GM12801 (cell line): ENCODE measurements around the gene GPR85.

Experiments
- TF ChIP-seq, protein P1 (sequence below): IDR thresholded peaks from one replicate; pipeline ENCODE4 v1.5.1; 2011; ENCODE audit warnings: control low read depth; ENCODE audit not compliant: insufficient read length; ENCODE audit errors: extremely low read depth

The GPR85 gene

DNA sequence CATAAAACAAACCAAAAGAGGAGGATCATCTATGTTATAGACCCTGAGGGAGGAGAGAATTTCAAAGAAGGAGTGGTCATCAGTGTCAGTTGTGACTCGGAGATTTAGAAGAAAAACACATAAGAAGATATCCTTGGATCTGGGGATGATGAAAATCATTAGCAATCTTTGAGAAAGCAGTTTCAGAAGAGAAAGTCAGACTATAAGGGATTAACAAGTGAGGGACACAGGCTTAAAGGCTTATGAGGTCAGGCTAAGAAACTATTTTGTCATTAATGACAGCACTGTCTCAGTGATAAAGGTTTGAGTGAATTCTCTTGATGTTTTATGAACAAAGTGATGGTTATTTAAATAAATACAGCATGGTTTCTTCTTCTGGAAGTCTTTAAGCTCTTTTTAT, 6.1 kb upstream of the GPR85 start:
- TF ChIP-seq, protein P1, sequence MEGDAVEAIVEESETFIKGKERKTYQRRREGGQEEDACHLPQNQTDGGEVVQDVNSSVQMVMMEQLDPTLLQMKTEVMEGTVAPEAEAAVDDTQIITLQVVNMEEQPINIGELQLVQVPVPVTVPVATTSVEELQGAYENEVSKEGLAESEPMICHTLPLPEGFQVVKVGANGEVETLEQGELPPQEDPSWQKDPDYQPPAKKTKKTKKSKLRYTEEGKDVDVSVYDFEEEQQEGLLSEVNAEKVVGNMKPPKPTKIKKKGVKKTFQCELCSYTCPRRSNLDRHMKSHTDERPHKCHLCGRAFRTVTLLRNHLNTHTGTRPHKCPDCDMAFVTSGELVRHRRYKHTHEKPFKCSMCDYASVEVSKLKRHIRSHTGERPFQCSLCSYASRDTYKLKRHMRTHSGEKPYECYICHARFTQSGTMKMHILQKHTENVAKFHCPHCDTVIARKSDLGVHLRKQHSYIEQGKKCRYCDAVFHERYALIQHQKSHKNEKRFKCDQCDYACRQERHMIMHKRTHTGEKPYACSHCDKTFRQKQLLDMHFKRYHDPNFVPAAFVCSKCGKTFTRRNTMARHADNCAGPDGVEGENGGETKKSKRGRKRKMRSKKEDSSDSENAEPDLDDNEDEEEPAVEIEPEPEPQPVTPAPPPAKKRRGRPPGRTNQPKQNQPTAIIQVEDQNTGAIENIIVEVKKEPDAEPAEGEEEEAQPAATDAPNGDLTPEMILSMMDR: no peak

DNA sequence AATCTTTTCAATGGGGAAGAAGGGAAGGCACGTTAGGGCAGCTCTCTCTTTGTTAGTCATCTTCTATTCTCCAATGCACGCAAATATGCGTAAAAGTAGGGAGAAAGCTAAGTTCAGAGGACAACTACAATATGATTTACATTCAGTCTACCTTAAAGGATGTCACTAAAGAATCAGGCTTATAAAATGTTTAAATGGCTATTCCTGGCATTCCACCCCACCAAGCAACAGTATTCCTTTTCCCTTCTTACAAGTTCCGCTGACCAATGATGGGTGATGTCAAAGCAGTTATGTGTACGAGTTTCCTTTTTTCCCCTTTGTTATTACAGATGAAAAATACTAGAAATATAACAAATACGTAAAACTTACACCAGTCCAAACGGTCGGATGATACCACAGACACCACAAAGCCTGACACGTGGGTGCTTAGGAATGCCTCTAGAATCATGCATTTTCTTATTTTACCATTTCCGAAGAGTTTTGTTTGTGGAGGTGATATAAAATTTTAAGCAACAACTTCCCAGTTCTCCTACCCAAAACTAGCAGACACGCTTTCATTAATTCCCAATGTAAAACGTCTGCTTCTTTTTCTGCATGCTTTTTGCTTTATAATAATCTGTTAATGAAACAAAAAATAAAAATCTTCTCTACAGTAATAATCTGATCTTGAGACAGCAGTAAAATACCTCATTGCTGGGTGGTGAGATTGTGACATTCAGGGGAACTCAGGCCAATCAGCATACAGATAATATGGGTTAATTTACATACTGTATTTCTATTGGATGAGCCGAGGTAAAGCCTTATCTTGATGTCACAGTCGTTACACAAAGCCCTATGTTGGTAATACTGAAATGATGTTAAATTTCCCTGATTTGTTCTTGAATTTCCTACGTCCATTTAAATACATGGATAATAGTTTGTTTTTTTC, 708 bp upstream of the GPR85 start:
- TF ChIP-seq, protein P1: no peak

DNA sequence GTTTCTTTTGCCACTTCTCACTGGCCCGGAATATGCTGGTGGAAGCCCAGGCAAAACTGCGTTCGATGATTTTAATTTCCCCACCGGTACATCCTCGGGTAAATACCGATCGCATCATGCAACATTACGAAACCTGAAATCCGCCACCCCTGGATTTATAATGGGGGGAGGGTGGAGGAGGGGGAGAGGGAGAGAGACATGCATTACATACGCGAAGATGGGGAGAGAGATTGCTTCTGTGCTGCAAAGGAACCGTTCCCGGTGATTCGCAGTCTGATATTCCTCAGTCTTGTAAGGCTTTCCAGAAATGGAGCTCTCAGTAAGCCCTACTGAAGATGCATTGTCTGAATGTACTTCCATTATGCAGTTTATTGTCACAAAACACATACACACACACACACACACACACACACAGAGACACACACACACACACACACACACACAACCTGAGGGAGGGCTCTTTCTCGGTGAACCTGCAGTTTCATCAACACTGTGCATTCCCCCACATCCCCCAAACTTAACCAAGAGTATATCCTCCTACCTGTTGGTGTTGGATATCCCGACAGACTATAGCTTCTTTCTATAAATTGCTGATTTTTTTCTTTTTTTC, 741 bp downstream of the GPR85 start:
- TF ChIP-seq, protein P1: no peak

DNA sequence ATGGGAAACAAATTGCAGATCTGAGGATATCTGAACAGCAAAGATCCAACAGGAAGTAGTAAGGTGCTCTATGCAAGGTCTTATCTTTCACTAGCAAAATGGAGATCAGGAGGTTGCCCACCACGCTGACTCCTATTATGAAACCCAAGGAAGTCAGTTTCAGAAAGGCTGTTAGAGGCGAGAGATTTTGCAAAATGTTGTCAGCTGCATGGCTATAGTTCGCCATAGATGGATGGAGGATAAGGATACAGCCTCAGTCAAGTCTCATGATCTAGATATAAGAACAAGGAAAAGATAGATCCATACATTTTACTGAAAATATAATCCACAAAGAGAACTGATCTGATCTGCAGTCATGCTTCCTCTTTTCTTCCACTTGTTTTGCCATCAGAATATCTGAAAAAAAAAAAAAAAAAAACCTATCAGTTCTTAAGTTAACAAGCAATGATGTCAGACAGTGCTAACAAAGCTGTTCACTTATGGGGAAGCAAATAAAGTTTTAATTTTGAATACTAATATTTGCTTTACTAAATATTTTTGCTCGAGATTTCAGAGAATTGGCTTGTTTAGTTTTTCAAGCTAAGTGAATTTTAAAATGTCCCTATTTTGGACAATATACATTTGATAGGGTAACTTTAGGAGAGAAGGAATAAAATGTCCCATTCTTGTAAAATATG, 2.0 kb downstream of the GPR85 start:
- TF ChIP-seq, protein P1: no peak

DNA sequence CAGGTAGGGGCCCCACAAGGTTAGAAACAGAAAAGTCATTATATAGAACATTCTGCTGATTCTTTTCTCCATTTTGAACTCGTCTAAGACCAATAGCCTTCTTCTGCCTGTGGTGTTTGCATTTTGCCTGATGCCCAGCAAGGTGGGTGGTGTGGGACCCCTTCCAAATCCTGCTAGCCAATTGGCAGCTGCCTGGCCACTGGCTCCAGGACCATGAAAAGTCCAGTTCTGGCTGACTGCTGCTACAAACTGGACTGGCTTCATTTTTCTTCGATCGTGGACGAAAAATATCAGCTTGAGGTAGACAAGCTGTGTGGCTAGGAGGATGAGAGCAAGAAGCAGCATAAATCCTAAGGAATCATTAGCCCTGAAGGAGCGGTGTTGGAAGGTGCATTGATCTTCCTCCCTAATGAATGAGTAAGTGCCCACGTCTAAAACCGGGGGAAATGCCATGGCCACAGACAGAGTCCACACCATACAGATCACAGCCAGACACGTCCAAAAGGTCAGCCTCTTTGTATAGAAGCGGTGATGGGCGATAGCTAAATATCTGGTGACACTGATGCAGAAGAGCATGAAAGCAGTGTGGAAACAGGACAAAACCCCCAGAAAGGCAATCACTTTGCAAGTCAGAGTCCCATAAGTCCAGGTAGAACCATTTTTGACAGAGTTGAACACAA, 2.7 kb downstream of the GPR85 start:
- TF ChIP-seq, protein P1: no peak

DNA sequence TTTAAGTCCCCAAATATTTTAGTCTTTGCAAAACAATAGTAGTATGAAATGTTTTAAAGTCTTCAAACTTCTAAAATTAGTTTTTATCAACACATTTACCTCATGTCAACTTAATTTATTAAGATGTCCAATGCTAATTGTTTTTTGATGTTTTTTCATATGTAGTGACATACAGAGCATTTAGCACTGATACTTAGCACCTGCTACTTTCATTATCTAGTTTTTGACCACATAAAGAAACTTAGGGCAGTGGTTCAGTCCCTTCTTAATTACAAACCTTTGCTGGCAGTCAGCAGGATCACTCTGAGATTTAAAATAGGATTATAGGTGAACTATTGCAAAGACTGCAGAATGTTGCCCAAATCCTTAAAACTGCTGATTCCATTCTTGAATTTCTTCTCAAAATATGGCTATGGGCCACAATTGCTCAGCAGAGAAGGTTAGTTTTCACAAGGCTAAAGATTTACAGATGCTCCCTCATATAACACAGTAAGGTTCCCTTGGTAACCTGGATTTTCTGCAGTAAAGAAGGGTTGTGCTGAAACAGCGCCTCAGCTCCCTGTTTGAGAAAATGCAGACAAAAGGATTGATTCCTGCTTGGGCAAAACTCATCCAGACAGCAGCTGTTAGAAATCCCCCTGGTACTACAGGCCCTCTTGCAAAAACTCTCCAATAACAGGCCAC, 3.4 kb downstream of the GPR85 start:
- TF ChIP-seq, protein P1: no peak

DNA sequence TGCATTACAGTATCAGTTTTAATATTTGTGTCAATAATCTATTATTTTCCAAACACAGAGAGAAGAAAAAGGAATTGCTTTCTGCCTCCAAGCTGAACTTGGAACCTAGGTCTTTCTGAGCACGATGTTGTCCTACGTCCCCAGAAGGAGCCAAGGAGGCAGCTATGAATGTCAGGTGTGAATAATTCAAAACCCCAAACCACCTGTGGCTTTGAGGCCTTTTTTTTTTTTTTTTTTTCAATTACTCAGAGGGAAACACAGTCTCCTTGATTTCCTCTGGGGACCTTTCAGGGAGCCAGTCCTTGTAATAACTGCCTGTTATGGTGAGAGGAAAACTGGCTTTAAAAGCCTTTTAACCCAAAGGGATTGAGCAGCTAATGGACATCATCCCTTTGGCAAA, 8.3 kb downstream of the GPR85 start:
- TF ChIP-seq, protein P1: no peak
